ENCODE data around the gene CNTFR. TPM values are rescaled to one million over a fixed set of nuclear protein-coding genes. Genes with fewer than 3 reads are reported as not detected.

CNTFR gene
- total RNA-seq, 1 donor from 2014 or later, result 2.9 TPM

DNA sequence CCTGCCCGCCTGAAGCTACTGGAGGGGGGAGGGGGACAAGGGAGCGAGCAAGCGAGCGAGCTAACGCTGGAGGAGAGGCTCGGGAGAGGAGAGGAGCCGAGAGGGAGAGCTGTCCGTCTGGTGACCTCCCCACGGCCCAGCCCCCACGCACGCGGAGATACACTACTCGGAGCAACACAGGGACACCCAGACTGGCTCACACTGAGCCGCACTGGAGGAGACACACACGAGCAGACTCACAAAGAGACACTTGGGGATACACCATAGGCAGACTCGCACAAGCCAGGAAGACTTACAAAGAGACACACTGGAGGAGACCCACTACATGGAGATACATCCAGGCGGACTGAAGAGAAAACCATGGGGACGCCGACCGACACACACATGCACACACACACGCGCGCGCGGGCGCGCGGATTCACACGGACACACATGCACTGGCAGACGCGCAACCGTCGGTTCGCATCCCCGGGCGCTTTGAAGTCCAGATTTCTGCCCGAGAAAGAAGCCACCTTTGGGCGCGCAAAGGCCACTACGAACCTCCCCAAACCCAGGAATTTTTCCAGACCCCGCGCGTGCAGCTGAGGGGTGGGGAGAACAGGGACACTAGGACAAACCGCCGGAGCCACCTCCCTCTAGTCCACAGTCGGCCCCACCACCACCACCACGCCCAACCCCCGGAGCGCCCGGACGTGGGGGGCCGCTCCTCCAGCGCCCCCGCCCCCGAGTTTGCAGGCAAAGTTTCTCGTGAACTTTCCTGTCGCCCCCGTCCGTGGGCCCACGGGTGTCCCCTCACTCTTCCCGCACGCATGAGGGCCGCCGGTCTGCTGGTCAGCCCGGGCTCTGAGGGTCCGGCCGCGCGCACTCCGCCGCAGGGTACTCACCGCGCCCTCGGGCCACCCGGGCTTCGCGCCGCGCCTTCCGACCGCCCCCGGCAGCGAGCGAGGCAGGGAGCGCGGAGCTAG, 571 bp downstream of the CNTFR start:
- Histone ChIP-seq H3K4me3 (peak overlapping the region; percentile 41), H3K36me3 (no peaks in the 10 kb centered on the region), H3K4me1 (peaks cover 27% of the 10 kb centered on the region), H3K27me3 (peaks cover 76% of the 10 kb centered on the region), H3K9me3 (no peaks in the 10 kb centered on the region), H3K27ac (no peak overlapping the region)
- no peak for ATAC-seq
- no peak for DNase-seq
- TF ChIP-seq, protein P1, sequence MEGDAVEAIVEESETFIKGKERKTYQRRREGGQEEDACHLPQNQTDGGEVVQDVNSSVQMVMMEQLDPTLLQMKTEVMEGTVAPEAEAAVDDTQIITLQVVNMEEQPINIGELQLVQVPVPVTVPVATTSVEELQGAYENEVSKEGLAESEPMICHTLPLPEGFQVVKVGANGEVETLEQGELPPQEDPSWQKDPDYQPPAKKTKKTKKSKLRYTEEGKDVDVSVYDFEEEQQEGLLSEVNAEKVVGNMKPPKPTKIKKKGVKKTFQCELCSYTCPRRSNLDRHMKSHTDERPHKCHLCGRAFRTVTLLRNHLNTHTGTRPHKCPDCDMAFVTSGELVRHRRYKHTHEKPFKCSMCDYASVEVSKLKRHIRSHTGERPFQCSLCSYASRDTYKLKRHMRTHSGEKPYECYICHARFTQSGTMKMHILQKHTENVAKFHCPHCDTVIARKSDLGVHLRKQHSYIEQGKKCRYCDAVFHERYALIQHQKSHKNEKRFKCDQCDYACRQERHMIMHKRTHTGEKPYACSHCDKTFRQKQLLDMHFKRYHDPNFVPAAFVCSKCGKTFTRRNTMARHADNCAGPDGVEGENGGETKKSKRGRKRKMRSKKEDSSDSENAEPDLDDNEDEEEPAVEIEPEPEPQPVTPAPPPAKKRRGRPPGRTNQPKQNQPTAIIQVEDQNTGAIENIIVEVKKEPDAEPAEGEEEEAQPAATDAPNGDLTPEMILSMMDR (IDR thresholded peaks at IDR 0.05), result no peak
- intact Hi-C loops (cut with DNase I), result no loop called here

- TF ChIP-seq, protein P1 (IDR thresholded peaks at IDR 0.05), result no peak
- Histone ChIP-seq H3K9me3 (no peaks in the 10 kb centered on the region), H3K27ac (no peak overlapping the region), H3K4me1 (peaks cover 21% of the 10 kb centered on the region), H3K36me3 (no peaks in the 10 kb centered on the region), H3K27me3 (peaks cover 79% of the 10 kb centered on the region), H3K4me3 (no peak overlapping the region)
- intact Hi-C loops (cut with DNase I), result no loop called here
- DNase-seq (no peak), ATAC-seq (no peak)
Measured at GRCh38 chr9:34587271-34587670, 2.3 kb downstream of the CNTFR start.

DNA sequence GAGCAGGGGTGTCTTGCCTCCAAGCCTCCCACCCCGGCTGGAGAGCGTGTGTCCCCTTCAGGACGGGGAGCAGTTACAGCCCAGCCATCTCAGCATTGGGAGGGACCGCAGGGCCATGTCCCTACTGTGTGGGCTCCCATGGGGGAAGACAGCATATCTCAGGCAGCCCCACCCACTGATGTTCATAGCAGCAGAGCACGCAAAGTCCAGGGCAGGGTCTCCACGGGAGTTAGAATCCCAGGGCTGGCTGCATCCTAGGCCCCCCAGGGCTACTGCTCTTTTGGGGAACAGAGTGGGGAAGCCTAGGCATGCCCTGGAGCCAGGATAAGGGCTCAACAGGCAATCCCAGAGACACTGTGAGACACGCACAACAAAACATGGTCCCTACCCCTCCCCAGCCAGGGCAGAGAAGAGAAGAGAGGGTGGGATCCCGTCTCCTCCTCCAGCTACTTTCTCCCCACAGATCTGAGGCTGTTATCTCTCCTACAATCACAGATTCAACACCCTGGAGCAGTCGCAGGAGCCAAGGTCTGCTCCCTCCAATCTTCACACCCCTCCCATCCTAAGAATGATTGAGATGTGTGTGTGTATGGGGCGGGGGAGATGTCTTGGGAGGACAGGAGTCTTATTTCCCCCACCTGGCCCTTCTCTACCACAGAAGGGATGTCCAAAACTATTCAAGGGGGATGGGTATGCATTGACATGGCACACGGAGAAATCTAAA, 3.4 kb downstream of the CNTFR start:
- H3K27me3 ChIP-seq, result peaks cover 83% of the 10 kb centered on the region
- TF ChIP-seq, protein P1 (IDR thresholded peaks at IDR 0.05), result no peak
- DNase-seq, result no peak

DNA sequence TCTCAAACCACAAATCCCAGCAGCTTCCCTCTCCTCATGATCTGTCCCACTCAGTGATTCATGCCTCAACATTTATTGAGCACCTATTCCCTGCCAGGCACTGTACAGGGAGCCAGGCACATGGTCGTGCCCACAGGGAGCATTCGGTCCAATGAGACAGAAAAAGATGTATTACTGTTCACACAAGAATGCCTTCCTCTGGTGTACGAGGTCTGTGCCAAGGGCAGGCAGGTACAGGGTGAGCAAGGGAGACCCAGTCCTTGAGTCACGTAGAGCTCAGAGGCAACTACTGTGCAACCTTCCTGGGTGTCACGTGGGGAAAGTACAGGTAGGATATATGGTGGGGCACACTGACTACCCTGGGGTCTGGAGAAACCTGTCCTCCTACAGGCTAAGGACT, 4.6 kb downstream of the CNTFR start:
- H3K4me3 ChIP-seq, result no peak overlapping the region
- DNase-seq (no peak), ATAC-seq (no peak)
- H3K9me3 ChIP-seq, result no peaks in the 10 kb centered on the region
- no peak overlapping the region for H3K27ac ChIP-seq
- intact Hi-C loops (cut with DNase I), result no loop called here
- no peaks in the 10 kb centered on the region for H3K36me3 ChIP-seq
- TF ChIP-seq, protein P1 (IDR thresholded peaks at IDR 0.05), result no peak
- H3K27me3 ChIP-seq, result peaks cover 83% of the 10 kb centered on the region
- peaks cover 6% of the 10 kb centered on the region for H3K4me1 ChIP-seq

More for the DNA sequence above, 3.4 kb downstream of the CNTFR start:
- H3K4me3 ChIP-seq, result no peak overlapping the region
- no peak for ATAC-seq
- no peak overlapping the region for H3K27ac ChIP-seq
- intact Hi-C loops (cut with DNase I), result no loop called here
- no peaks in the 10 kb centered on the region for H3K9me3 ChIP-seq
- peaks cover 17% of the 10 kb centered on the region for H3K4me1 ChIP-seq
- no peaks in the 10 kb centered on the region for H3K36me3 ChIP-seq

GRCh38 chr9:34582787-34583186, 6.7 kb downstream of the CNTFR start:
- no peaks in the 10 kb centered on the region for H3K36me3 ChIP-seq
- intact Hi-C loops (cut with DNase I), result no loop called here
- TF ChIP-seq, protein P1 (IDR thresholded peaks at IDR 0.05), result no peak
- H3K4me1 ChIP-seq, result no peaks in the 10 kb centered on the region
- H3K4me3 ChIP-seq, result no peak overlapping the region
- DNase-seq (no peak), ATAC-seq (no peak)
- H3K27ac ChIP-seq, result no peak overlapping the region
- no peaks in the 10 kb centered on the region for H3K9me3 ChIP-seq
- peaks cover 85% of the 10 kb centered on the region for H3K27me3 ChIP-seq
